ENCODE data around the gene TCF4.

DNA sequence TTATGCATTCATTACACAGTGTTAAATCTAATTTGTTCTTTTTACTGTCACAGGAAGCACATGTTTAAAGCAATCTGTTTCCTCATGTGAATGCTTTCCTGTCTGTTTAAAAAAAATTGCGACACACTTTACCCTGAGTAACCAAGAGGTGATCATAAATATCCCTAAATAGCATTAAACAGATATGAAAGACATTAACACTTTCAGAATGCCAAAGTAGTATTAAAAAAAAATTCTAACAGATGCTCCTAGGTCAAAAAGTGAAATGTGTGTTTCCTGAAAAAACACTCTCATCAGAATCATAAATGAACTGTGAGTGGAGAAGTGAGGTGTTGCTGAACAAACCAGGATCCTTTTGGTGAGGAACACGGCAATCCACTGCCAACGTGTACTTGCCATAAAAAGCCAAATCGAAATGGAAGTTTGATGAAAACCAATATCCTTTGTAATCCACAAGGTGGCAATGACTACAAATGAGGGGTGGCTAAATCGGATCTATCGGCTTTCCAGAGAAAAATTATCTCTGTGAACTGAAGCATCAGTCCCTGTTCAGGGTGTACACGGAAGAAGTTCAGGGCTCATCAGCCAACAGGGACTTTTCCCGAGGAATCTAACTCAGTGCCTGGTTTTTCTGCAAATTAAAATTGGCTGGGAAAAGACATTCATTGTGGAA, 248.9 kb downstream of the TCF4 start:
- TF ChIP-seq, protein P1, sequence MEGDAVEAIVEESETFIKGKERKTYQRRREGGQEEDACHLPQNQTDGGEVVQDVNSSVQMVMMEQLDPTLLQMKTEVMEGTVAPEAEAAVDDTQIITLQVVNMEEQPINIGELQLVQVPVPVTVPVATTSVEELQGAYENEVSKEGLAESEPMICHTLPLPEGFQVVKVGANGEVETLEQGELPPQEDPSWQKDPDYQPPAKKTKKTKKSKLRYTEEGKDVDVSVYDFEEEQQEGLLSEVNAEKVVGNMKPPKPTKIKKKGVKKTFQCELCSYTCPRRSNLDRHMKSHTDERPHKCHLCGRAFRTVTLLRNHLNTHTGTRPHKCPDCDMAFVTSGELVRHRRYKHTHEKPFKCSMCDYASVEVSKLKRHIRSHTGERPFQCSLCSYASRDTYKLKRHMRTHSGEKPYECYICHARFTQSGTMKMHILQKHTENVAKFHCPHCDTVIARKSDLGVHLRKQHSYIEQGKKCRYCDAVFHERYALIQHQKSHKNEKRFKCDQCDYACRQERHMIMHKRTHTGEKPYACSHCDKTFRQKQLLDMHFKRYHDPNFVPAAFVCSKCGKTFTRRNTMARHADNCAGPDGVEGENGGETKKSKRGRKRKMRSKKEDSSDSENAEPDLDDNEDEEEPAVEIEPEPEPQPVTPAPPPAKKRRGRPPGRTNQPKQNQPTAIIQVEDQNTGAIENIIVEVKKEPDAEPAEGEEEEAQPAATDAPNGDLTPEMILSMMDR (IDR thresholded peaks at IDR 0.05; ENCODE audit: insufficient read depth, low read length), result no peak
- no peak; the same call in 1 of the 2 replicates for TF ChIP-seq POLR2AphosphoS5 (IDR thresholded peaks at IDR 0.05; ENCODE audit: low read depth)
- TF ChIP-seq GABPA (IDR thresholded peaks at IDR 0.05; ENCODE audit: low read depth), result no peak
- TF ChIP-seq, protein P2, sequence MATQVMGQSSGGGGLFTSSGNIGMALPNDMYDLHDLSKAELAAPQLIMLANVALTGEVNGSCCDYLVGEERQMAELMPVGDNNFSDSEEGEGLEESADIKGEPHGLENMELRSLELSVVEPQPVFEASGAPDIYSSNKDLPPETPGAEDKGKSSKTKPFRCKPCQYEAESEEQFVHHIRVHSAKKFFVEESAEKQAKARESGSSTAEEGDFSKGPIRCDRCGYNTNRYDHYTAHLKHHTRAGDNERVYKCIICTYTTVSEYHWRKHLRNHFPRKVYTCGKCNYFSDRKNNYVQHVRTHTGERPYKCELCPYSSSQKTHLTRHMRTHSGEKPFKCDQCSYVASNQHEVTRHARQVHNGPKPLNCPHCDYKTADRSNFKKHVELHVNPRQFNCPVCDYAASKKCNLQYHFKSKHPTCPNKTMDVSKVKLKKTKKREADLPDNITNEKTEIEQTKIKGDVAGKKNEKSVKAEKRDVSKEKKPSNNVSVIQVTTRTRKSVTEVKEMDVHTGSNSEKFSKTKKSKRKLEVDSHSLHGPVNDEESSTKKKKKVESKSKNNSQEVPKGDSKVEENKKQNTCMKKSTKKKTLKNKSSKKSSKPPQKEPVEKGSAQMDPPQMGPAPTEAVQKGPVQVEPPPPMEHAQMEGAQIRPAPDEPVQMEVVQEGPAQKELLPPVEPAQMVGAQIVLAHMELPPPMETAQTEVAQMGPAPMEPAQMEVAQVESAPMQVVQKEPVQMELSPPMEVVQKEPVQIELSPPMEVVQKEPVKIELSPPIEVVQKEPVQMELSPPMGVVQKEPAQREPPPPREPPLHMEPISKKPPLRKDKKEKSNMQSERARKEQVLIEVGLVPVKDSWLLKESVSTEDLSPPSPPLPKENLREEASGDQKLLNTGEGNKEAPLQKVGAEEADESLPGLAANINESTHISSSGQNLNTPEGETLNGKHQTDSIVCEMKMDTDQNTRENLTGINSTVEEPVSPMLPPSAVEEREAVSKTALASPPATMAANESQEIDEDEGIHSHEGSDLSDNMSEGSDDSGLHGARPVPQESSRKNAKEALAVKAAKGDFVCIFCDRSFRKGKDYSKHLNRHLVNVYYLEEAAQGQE (IDR thresholded peaks at IDR 0.05; ENCODE audit: insufficient replicate concordance, low read depth), result no peak

Data from HL-60 (cell line).